LNCaP clone FGC (cell line): ENCODE results near the gene ALKBH3.

ENCODE experiments used
- DNase-seq: peaks from one replicate; pipeline ENCODE4 v3.0.0-alpha.2; 2011; ENCODE audit warnings: low read depth
- H3K4me3 ChIP-seq: 2 replicates; pipeline ENCODE4 v1.5.1; 2011; ENCODE audit warnings: mild to moderate bottlenecking, low read depth, low read length, control low read depth
- TF ChIP-seq, protein P1 (sequence below): IDR thresholded peaks from 2 replicates; pipeline ENCODE4 v1.5.1; 2012; ENCODE audit warnings: mild to moderate bottlenecking; ENCODE audit not compliant: control insufficient read depth, insufficient read depth; ENCODE audit errors: extremely low read depth

ALKBH3 gene

DNA sequence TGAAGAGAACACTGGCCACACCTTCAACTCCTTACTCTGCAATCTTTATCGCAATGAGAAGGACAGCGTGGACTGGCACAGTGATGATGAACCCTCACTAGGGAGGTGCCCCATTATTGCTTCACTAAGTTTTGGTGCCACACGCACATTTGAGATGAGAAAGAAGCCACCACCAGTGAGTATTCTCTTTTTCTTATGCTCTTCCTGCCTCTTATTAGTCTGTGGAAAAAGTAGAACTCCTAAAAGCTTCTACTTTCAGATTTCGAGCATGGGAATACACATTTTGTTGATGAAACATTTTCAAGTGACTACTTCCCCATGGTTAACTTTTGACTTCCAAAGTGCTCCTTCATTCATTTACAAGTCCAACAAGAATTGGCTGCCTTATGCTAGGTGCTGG is 20.9 kb downstream of the ALKBH3 start:
- H3K4me3 ChIP-seq, result no peak overlapping the region
- no peak for DNase-seq
- TF ChIP-seq, protein P1, sequence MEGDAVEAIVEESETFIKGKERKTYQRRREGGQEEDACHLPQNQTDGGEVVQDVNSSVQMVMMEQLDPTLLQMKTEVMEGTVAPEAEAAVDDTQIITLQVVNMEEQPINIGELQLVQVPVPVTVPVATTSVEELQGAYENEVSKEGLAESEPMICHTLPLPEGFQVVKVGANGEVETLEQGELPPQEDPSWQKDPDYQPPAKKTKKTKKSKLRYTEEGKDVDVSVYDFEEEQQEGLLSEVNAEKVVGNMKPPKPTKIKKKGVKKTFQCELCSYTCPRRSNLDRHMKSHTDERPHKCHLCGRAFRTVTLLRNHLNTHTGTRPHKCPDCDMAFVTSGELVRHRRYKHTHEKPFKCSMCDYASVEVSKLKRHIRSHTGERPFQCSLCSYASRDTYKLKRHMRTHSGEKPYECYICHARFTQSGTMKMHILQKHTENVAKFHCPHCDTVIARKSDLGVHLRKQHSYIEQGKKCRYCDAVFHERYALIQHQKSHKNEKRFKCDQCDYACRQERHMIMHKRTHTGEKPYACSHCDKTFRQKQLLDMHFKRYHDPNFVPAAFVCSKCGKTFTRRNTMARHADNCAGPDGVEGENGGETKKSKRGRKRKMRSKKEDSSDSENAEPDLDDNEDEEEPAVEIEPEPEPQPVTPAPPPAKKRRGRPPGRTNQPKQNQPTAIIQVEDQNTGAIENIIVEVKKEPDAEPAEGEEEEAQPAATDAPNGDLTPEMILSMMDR, result no peak

- peak; percentile 32 for DNase-seq
- TF ChIP-seq, protein P1, result no peak
- H3K4me3 ChIP-seq, result no peak overlapping the region
Measured at GRCh38 chr11:43903078-43903477, 22.4 kb downstream of the ALKBH3 start.

- H3K4me3 ChIP-seq, result no peak overlapping the region
- no peak for DNase-seq
- TF ChIP-seq, protein P1, result no peak
Measured at GRCh38 chr11:43903969-43904368, 23.3 kb downstream of the ALKBH3 start.

DNA sequence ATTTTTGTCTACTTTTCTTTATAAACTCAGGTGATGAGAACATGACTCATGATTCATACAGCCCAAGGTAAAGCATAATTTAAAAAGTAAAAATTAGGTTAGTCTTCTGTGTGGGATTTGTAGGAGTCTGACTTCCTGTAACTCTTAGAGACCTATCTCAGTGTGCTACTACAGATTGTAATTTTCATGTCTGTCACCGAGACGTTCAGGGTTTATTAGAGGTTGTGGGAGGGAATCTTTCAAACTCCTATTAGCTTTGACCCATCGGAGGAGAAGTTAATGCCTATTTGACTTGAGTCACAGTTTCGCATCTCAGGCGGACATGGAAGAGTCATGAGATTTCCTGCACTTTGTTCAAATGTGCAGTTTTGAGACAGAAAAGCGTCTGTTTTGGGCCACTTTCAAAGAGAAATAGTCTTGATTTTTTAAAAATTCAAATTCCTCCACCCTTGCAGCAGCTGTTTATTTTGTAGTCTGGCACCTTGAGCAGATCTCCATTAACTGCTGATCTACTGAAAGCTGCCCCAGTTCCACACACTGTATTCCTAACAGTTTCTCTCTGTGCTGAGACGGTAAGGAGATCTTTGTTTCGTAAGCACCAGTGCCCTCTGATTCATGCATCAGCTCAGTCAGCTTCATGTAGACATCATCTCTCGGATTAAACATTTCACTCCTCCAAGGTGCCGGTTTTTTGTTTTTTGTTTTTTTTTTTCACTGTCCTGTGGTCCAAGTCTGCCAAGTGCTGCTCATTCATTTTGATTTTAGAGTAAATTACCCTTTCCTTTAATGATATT is 24.3 kb downstream of the ALKBH3 start:
- no peak overlapping the region for H3K4me3 ChIP-seq
- TF ChIP-seq, protein P1, result no peak
- DNase-seq, result no peak

- TF ChIP-seq, protein P1, result no peak
- H3K4me3 ChIP-seq, result no peak overlapping the region
- no peak for DNase-seq
Measured at GRCh38 chr11:43905813-43906241, 25.2 kb downstream of the ALKBH3 start.

DNA sequence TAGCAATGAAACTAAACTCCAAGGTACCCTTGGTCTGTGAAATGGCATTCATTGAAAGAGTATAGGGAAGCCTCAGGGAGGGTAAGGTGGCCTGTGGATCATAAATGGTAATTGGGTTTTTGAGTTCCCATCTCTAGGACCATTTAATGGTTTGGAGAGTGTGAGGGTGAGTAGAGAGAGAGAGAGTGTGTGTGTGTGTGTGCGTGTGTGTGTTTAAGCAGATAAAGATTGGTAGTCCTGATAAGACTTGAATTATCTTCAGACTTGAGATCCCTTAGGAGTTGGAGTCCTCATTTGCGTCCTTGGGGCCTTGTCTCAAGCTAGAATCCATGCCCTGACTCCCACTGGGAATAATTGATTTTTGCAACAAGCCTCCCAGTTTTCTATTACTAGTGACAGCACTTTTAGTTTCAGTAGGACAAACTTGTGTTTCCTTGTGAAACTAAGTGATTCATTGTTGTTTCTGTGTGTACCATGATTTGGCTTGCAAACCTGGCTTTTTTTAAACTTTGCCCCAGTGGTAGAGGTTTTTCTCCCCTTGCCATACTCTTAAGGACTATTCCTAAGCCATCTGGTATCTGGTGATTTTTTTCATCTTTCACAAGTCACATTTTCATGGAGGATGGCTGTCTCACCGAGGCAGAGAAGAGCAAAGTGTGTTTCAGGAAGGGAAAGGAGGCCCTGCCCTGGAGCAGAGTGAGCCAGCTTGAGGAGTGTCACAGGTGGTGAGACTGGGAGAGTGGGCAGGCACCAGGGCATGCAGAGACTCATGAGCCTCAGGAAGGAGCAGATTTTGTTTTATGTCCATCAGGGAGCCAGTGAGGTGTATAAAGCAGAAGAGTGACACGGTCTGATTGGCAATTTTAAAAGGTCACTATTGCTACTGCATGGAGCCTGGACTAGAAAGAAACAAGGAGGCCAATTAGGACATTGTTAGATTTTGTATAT is 26.7 kb downstream of the ALKBH3 start:
- TF ChIP-seq, protein P1, result no peak
- DNase-seq, result no peak
- no peak overlapping the region for H3K4me3 ChIP-seq
